Activated CD4-positive, alpha-beta T cell treated with anti-CD3 and anti-CD28 coated beads, Interleukin-2, amount 50 U/mL, for 1 hour (primary cell): ENCODE measurements around the gene STK32A.

ENCODE experiments used
- DNase-seq: peaks from one replicate; pipeline ENCODE4 v3.0.0-alpha.2; 2020

Gene STK32A

GRCh38 chr5:147430628-147431027 is 195.8 kb downstream of the STK32A start:
- no peak for DNase-seq

- no peak for DNase-seq
Measured at GRCh38 chr5:147431586-147431985, 196.8 kb downstream of the STK32A start.

GRCh38 chr5:147432323-147432722 is 197.5 kb downstream of the STK32A start:
- no peak for DNase-seq

GRCh38 chr5:147434049-147434448 is 199.2 kb downstream of the STK32A start:
- no peak for DNase-seq

GRCh38 chr5:147436596-147436995 is 201.8 kb downstream of the STK32A start:
- no peak for DNase-seq

- no peak for DNase-seq
Measured at GRCh38 chr5:147437161-147437596, 202.4 kb downstream of the STK32A start.
